Measurements from ENCODE around the gene OSCAR. TPM values are rescaled to one million over a fixed set of nuclear protein-coding genes. Genes with fewer than 3 reads are reported as not detected.
A peak's percentile ranks its signal among the peaks of the same experiment; 100 is the strongest.
"Not testable (repeated sequence)": the region's sequence is repeated elsewhere in the genome, so short reads cannot be mapped to it uniquely, and the experiment has no call there.

The OSCAR gene
- total and polyA plus RNA-seq, 4 donors = 4.4 to 77.4 (median 49.4) TPM

DNA sequence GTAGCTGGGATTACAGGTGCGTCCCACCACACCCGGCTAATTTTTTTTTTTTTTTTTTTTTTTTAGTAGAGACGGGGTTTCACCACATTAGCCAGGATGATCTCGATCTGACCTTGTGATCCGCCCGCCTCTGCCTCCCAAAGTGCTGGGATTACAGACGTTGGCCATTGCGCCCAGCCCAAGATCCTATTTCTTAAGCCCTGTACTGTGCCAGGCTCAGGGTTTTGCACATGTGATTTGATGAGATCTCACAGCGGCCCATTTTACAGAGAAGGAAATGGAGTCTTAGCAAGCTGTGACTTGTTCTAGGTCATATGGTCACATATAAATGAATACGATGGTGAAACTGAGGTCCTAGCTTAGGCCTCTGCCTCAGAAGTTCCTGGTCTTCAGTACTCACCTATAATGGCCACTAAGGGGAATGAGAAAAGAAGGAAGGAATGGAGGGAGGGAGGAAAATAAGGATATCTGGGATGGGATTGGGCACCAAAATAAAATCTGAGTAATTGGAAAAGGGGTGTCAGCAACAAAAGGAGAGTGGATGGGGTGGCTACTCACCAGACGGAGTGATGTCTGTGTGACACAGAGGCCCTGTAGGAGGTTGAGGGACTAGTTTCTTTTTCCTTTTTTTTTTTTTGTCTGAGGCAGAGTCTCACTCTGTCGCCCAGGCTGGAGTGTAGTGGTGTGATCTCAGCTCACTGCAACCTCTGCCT, 1.3 kb downstream of the OSCAR start:
- H3K9ac ChIP-seq (ENCODE audit: insufficient read depth in 1 of 2, low read length in 2 of 2) = no peak overlapping the region
- ATAC-seq (ENCODE audit: insufficient read depth, low FRiP score) = no peak
- WGBS, 2 donors = 79 to 85% methylated on average over 12 of the region's 12 CpGs
- DNase-seq = no peak
- TF ChIP-seq, protein P1, sequence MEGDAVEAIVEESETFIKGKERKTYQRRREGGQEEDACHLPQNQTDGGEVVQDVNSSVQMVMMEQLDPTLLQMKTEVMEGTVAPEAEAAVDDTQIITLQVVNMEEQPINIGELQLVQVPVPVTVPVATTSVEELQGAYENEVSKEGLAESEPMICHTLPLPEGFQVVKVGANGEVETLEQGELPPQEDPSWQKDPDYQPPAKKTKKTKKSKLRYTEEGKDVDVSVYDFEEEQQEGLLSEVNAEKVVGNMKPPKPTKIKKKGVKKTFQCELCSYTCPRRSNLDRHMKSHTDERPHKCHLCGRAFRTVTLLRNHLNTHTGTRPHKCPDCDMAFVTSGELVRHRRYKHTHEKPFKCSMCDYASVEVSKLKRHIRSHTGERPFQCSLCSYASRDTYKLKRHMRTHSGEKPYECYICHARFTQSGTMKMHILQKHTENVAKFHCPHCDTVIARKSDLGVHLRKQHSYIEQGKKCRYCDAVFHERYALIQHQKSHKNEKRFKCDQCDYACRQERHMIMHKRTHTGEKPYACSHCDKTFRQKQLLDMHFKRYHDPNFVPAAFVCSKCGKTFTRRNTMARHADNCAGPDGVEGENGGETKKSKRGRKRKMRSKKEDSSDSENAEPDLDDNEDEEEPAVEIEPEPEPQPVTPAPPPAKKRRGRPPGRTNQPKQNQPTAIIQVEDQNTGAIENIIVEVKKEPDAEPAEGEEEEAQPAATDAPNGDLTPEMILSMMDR (IDR thresholded peaks at IDR 0.05; ENCODE audit: control extremely low read depth, extremely low read depth) = no peak
- H3K36me3 ChIP-seq (ENCODE audit: control insufficient read depth in 4 of 4, insufficient read depth in 4 of 4, low read length in 4 of 4) = no peaks in the 10 kb centered on the region
- peaks cover 0 to 12% (median 0%) of the 10 kb centered on the region in 5 donors for H3K4me1 ChIP-seq (ENCODE audit: control insufficient read depth in 5 of 5, insufficient read depth in 5 of 5, low read length in 5 of 5)
- H3K9me3 ChIP-seq (ENCODE audit: control insufficient read depth in 4 of 4, insufficient read depth in 3 of 4, low read length in 3 of 4) = no peaks in the 10 kb centered on the region
- H3K27me3 ChIP-seq (ENCODE audit: control insufficient read depth in 3 of 3, insufficient read depth in 3 of 3, low read length in 2 of 3) = peaks cover 3 to 28% (median 5%) of the 10 kb centered on the region in 3 donors
- no peak overlapping the region for H3K27ac ChIP-seq (ENCODE audit: low read depth in 1 of 2, low read length in 1 of 2)
- H3K4me3 ChIP-seq = no peak overlapping the region

DNA sequence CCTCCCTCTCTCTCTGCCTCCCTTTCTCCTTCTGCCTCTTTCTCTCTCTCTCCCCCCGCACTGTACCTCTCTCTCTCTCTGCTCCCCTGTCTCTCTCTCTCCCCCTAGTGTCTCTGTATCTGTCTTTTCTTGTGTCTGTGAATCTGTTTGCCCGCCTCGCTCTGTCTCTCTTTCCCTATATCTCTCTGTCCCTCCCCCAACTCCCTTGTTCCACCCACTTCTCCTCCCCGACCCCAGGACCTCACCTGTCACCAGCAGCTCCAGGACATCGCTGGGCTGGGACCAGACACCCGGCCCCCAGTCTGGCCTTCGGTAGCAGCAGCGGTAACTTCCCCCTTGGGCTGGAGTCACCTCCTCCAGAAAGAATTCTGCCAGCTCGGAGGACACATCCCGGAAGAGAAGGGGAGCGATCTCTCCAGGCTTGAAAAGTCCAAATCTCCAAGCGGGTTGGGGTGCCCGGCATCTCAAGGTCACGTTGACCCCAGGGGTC, 3.9 kb downstream of the OSCAR start:
- Histone ChIP-seq H3K27me3 (ENCODE audit: control insufficient read depth in 3 of 3, insufficient read depth in 3 of 3, low read length in 2 of 3) (peaks cover 3 to 32% (median 7%) of the 10 kb centered on the region in 3 donors), H3K9me3 (ENCODE audit: control insufficient read depth in 4 of 4, insufficient read depth in 3 of 4, low read length in 3 of 4) (no peaks in the 10 kb centered on the region), H3K36me3 (ENCODE audit: control insufficient read depth in 4 of 4, insufficient read depth in 4 of 4, low read length in 4 of 4) (no peaks in the 10 kb centered on the region), H3K27ac (ENCODE audit: low read depth in 1 of 2, low read length in 1 of 2) (peak overlapping the region in 1 of 2 donors; percentile 6), H3K4me3 (no peak overlapping the region), H3K4me1 (ENCODE audit: control insufficient read depth in 5 of 5, insufficient read depth in 5 of 5, low read length in 5 of 5) (peaks cover 0 to 7% (median 0%) of the 10 kb centered on the region in 5 donors), H3K9ac (ENCODE audit: insufficient read depth in 1 of 2, low read length in 2 of 2) (no peak overlapping the region)
- 8 to 13% methylated on average over 14 of the region's 14 CpGs for WGBS, 2 donors
- TF ChIP-seq, protein P1 (IDR thresholded peaks at IDR 0.05; ENCODE audit: control extremely low read depth, extremely low read depth) = no peak
- ATAC-seq (ENCODE audit: insufficient read depth, low FRiP score) = no peak
- no peak for DNase-seq

DNA sequence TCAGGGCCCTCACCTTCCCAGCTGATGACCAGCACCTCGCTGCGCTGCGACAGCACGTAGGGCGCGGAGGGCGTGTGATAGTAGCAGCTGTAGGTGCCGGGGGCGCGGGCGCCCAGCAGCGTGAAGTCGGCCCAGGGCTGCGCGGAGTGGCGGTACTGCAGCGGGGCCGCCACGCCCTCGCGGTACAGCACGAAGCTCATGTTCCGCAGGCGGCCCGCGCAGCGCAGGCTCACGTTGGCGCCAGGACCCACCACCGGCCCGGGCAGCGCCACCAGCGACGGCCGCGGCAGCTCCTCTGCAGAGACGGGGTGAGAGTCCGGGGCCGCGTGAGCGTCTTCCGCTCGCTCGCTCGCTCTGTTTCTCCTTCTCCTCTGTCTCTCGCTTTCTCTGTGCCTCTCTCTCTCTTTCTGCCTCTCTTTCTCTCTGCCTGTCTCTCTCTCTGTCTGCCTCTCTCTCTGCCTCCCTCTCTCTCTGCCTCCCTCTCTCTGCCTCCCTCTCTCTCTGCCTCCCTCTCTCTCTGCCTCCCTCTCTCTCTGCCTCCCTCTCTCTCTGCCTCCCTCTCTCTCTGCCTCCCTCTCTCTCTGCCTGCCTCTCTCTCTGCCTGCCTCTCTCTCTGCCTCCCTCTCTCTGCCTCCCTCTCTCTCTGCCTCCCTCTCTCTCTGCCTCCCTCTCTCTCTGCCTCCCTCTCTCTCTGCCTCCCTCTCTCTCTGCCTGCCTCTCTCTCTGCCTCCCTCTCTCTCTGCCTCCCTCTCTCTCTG, 4.6 kb downstream of the OSCAR start:
- not testable (repeated sequence) for H3K9me3 ChIP-seq (ENCODE audit: control insufficient read depth in 4 of 4, insufficient read depth in 3 of 4, low read length in 3 of 4); H3K4me1 ChIP-seq (ENCODE audit: control insufficient read depth in 5 of 5, insufficient read depth in 5 of 5, low read length in 5 of 5); H3K36me3 ChIP-seq (ENCODE audit: control insufficient read depth in 4 of 4, insufficient read depth in 4 of 4, low read length in 4 of 4); ATAC-seq (ENCODE audit: insufficient read depth, low FRiP score); H3K9ac ChIP-seq (ENCODE audit: insufficient read depth in 1 of 2, low read length in 2 of 2); H3K4me3 ChIP-seq; H3K27ac ChIP-seq (ENCODE audit: low read depth in 1 of 2, low read length in 1 of 2)
- WGBS, 2 donors = 3 to 5% methylated on average over 10 to 46 of the region's 46 CpGs
- peaks cover 3 to 32% (median 7%) of the 10 kb centered on the region in 3 donors for H3K27me3 ChIP-seq (ENCODE audit: control insufficient read depth in 3 of 3, insufficient read depth in 3 of 3, low read length in 2 of 3)
- peak; percentile 31 to 63 (median 60) for DNase-seq
